KG1 (cell line): ENCODE results near the gene SBF1.
"Not testable (repeated sequence)": the region's sequence is repeated elsewhere in the genome, so short reads cannot be mapped to it uniquely, and the experiment has no call there.

Experiments used
- DNase-seq: peaks from one replicate; lab custom pipeline; 2025; lab: John Stamatoyannopoulos, UW

The SBF1 gene

GRCh38 chr22:50445880-50446707 lies 28.7 kb downstream of the SBF1 start:
- DNase-seq: no peak

GRCh38 chr22:50445071-50445879 lies 29.6 kb downstream of the SBF1 start:
- DNase-seq: no peak

GRCh38 chr22:50444663-50445062 lies 30.2 kb downstream of the SBF1 start:
- no peak for DNase-seq

GRCh38 chr22:50443801-50444625 lies 30.8 kb downstream of the SBF1 start:
- DNase-seq: no peak

DNA sequence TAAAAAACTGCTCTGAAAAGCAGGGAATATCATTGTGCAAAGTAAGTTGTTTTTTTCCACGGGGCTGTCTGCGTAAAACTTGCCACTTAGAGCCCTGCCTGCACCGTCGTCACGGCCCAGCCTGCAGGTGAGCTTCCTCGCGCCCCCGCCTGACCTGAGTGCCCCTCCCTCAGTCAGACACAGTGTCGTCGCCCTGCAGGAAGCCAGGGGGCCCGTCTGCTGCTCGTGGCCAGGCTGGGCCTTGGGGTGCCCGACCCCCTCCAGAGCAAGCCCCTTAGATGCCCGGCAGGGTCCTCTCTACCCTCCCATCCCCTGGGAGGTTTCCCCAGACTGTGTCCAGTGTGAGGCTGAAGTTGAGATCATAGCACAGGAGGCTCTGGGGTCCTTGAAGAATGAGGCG lies 31.6 kb downstream of the SBF1 start:
- DNase-seq: no peak

- no peak for DNase-seq
Measured at GRCh38 chr22:50441428-50441993, 33.3 kb downstream of the SBF1 start.

GRCh38 chr22:50440544-50441249 lies 34.1 kb downstream of the SBF1 start:
- no peak for DNase-seq

- DNase-seq: no peak
Measured at GRCh38 chr22:50439871-50440331, 34.9 kb downstream of the SBF1 start.

GRCh38 chr22:50439314-50439870 lies 35.4 kb downstream of the SBF1 start:
- DNase-seq: no peak

DNA sequence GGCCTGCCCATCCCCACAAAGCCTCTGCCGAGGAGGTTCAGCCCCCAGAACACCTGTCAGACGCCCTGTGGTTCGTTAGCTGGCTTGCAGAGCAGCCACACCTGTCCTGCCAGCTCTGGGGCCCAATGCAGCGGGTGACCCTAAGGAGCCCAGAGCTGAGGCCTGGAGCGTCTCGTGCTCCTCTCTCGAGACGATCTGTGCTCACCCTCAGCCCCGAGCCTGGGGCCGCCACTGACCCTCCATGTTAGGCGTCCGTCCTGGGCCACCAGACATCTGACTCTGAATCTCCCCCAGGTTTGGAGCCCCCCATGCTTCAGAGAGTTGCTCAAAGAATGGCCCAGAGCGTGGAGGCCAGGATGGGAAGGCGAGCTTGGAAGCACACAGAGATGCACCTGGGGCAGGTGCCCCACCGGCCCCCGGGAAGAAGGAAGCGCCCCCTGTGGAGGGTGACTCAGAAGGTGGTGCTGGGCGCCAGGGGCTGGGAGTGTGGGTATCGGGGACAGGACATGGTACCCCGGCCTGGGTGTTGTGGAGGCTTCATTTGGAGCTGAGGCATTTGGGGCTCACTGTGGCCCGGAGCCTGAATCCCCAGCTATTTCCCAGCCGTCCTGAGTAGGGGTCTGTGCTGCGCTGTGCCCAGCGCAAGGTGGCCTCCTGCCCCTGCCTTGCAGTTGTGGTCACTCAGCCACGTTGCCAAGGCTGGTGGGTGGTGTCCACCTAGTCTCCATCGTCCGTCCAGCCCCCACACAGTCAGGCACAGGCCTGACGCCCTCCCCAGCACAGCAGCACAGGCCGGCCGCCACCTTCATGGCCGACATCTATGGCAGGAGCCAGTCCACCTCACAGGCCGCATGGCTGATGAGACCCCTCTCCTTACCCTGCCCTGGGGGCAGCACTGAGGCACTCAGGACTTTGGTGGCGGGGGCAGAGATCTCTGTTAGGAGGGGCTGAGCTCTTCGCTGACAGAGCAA lies 36.2 kb downstream of the SBF1 start:
- DNase-seq: no peak

GRCh38 chr22:50437511-50438304 lies 37.1 kb downstream of the SBF1 start:
- no peak for DNase-seq

- DNase-seq: no peak
Measured at GRCh38 chr22:50436841-50437341, 37.9 kb downstream of the SBF1 start.

- DNase-seq: no peak
Measured at GRCh38 chr22:50436015-50436830, 38.6 kb downstream of the SBF1 start.

GRCh38 chr22:50435291-50436014 lies 39.4 kb downstream of the SBF1 start:
- no peak for DNase-seq

- DNase-seq: no peak
Measured at GRCh38 chr22:50434849-50435248, 40.0 kb downstream of the SBF1 start.

GRCh38 chr22:50432877-50433510 lies 41.8 kb downstream of the SBF1 start:
- not testable (repeated sequence) for DNase-seq
